K562 (cell line): Measurements from ENCODE around the gene DSEL. TPM values are rescaled to one million over a fixed set of nuclear protein-coding genes. Genes with fewer than 3 reads are reported as not detected.

Source experiments
- ATAC-seq: fragments of 200-7000 bp; cut with Tn5 transposase; 3 replicates; pipeline ENCODE4 v1.9.1; 2020; ENCODE audit warnings: moderate library complexity
- BruUV-seq: library from RNA; stranded (reverse); fragments of 400-500 nt; replicated peaks from 2 replicates; lab custom pipeline; 2021; lab: Mats Ljungman, UMichigan
- CTCF ChIA-PET: fragments of 300-600 bp; formaldehyde crosslinking; extraction: SDS; loops from one replicate; lab custom pipeline; 2021; ENCODE audit warnings: low intra/inter-chr PET ratio; lab: Yijun Ruan, JAX
- POLR2A ChIA-PET: fragments of 300-600, 350-650 bp; sonication (Branson Sonifier 250); formaldehyde crosslinking; extraction: SDS; loops from one replicate; lab custom pipeline; 2021; ENCODE audit warnings: antibody characterized with exemption, inconsistent platforms; lab: Yijun Ruan, JAX
- DNase-seq, 4 experiments: peaks; one replicate each; pipeline versions ENCODE4 v3.0.0 to v3.0.0-alpha.2; 2011 to 2018; ENCODE audit warnings: low spot score in 3 of 4, mixed read lengths in 3 of 4; ENCODE audit errors: extremely low read depth in 1 of 4
- FAIRE-seq: peaks from 2 replicates; lab custom pipeline; 2011; peaks lifted over from hg19 to GRCh38; lab: Jason Lieb, UNC
- H2AFZ ChIP-seq: 2 replicates; pipeline ENCODE4 v1.6.0; 2011; ENCODE audit warnings: low read depth, low read length, control low read depth, inconsistent platforms
- H3K27ac ChIP-seq: fragments of 200-600 bp; 3 replicates; pipeline ENCODE4 v1.8.0; 2011; ENCODE audit warnings: low read depth, mild to moderate bottlenecking, control low read depth, inconsistent platforms, low read length, moderate library complexity, mixed read lengths; ENCODE audit errors: extremely low read depth
- H3K27me3 ChIP-seq, 2 experiments: fragments of 300-600 bp in 1 of 2; 2 replicates in 1 of 2; 3 replicates in 1 of 2; pipeline versions ENCODE4 v1.6.0 to v1.8.0; 2011; ENCODE audit warnings: inconsistent platforms in 2 of 2, low read length in 2 of 2, mild to moderate bottlenecking in 1 of 2, mixed read lengths in 1 of 2, moderate library complexity in 1 of 2; ENCODE audit not compliant: control insufficient read depth in 2 of 2, insufficient read depth in 2 of 2
- H3K36me3 ChIP-seq: fragments of 300-600 bp; 3 replicates; pipeline ENCODE4 v1.8.0; 2011; ENCODE audit warnings: mild to moderate bottlenecking, low read length, inconsistent platforms; ENCODE audit not compliant: control insufficient read depth, insufficient read depth
- H3K4me1 ChIP-seq, 2 experiments: fragments of 200-600 bp in 1 of 2; replicated peaks in 1 of 2; 2 replicates in 1 of 2; 3 replicates in 1 of 2; pipeline versions ENCODE4 v1.5.1 to v1.8.0; 2011; ENCODE audit warnings: inconsistent platforms in 2 of 2, low read length in 2 of 2, mild to moderate bottlenecking in 1 of 2, mixed read lengths in 1 of 2, moderate library complexity in 1 of 2; ENCODE audit not compliant: control insufficient read depth in 2 of 2, insufficient read depth in 2 of 2
- H3K4me2 ChIP-seq: 2 replicates; pipeline ENCODE4 v1.6.1; 2011; ENCODE audit warnings: low read length, control low read depth, inconsistent platforms, mixed read lengths; ENCODE audit not compliant: insufficient read depth
- H3K4me3 ChIP-seq: fragments of 200-600 bp; sonication (generic), shearing (Covaris generic); 2 replicates; pipeline ENCODE4 v1.5.1; 2016; ENCODE audit warnings: control low read depth, inconsistent platforms
- H3K79me2 ChIP-seq: fragments of 200-600 bp; 3 replicates; pipeline ENCODE4 v1.8.0; 2011; ENCODE audit warnings: low read length, inconsistent platforms; ENCODE audit not compliant: control insufficient read depth, insufficient read depth
- H3K9ac ChIP-seq, 2 experiments: 2 replicates each; pipeline versions ENCODE4 v1.6.0 to v1.6.1; 2011; ENCODE audit warnings: low read depth in 2 of 2, low read length in 2 of 2, control low read depth in 1 of 2, inconsistent platforms in 1 of 2, mild to moderate bottlenecking in 1 of 2, mixed read lengths in 1 of 2; ENCODE audit not compliant: insufficient read depth in 1 of 2
- H3K9me1 ChIP-seq: one replicate; pipeline ENCODE4 v1.6.0; 2011; ENCODE audit warnings: inconsistent platforms, mild to moderate bottlenecking, low read length, moderate library complexity; ENCODE audit not compliant: control insufficient read depth, insufficient read depth
- H3K9me3 ChIP-seq: replicated peaks from 2 replicates; pipeline ENCODE4 v1.5.1; 2011; ENCODE audit warnings: low read depth, low read length, inconsistent platforms; ENCODE audit not compliant: control insufficient read depth, insufficient read depth
- H4K20me1 ChIP-seq: replicated peaks from 2 replicates; pipeline ENCODE4 v1.6.1; 2011; ENCODE audit warnings: low read length, inconsistent platforms, mixed read lengths; ENCODE audit not compliant: control insufficient read depth, insufficient read depth
- BCLAF1 ChIP-seq, 2 experiments: fragments of 450-650 bp in 1 of 2; IDR thresholded peaks; 2 replicates each; pipeline ENCODE4 v1.6.1; 2011 to 2017; ENCODE audit warnings: low read depth in 2 of 2, antibody characterized with exemption in 1 of 2, borderline replicate concordance in 1 of 2, low read length in 1 of 2, mild to moderate bottlenecking in 1 of 2, mixed read lengths in 1 of 2; ENCODE audit not compliant: control insufficient read depth in 1 of 2
- HDAC3 ChIP-seq: fragments of 450-650 bp; IDR thresholded peaks from 2 replicates; pipeline ENCODE4 v1.6.1; 2018; ENCODE audit warnings: borderline replicate concordance, mild to moderate bottlenecking, moderate library complexity; ENCODE audit not compliant: partially characterized antibody
- HINFP ChIP-seq: fragments of 450-650 bp; conservative IDR thresholded peaks from 2 replicates; pipeline ENCODE4 v1.6.1; 2016; ENCODE audit warnings: missing genetic modification characterization, low read depth, mild to moderate bottlenecking, control low read depth, missing compliant biosample characterization
- HOMEZ ChIP-seq: fragments of 250-450 bp; sonication (Bioruptor Pico); IDR thresholded peaks from 2 replicates; pipeline ENCODE4 v1.4.0; 2020; ENCODE audit warnings: mild to moderate bottlenecking, moderate library complexity
- ILK ChIP-seq: fragments of 450-650 bp; IDR thresholded peaks from 2 replicates; pipeline ENCODE4 v1.6.1; 2016; ENCODE audit warnings: missing genetic modification characterization, low read depth, mild to moderate bottlenecking, missing compliant biosample characterization, moderate library complexity, borderline replicate concordance
- ZC3H8 ChIP-seq: fragments of 450-650 bp; IDR thresholded peaks from 2 replicates; pipeline ENCODE4 v1.6.1; 2017
- ZNF699 ChIP-seq: fragments of 250-450 bp; sonication (Bioruptor Pico); IDR thresholded peaks from 2 replicates; pipeline ENCODE4 v1.8.0; 2021; ENCODE audit warnings: mild to moderate bottlenecking, moderate library complexity; ENCODE audit not compliant: insufficient replicate concordance
- ZSCAN32 ChIP-seq: fragments of 450-650 bp; formaldehyde crosslinking; IDR thresholded peaks from 2 replicates; pipeline ENCODE4 v1.4.0; 2020; ENCODE audit warnings: mild to moderate bottlenecking, moderate library complexity
- WGBS: fragments of 100-300 bp; shearing (Covaris generic); methylation state at CpG from one replicate; pipeline ENCODE4 v1.1.6; 2016; ENCODE audit warnings: low coverage, mixed read lengths; ENCODE audit not compliant: insufficient coverage; ENCODE audit errors: missing lambda C conversion rate; 5-methylcytosine and 5-hydroxymethylcytosine counted together
- in situ Hi-C: fragments of 300-500 bp; cut with MboI; formaldehyde crosslinking; loops from 4 replicates; pipeline ENCODE4 v1.15.0; 2018; ENCODE audit warnings: inconsistent platforms, mixed read lengths
- intact Hi-C: fragments of 100-400 bp; cut with micrococcal nuclease; formaldehyde crosslinking; loops from 2 replicates; pipeline ENCODE4 v1.14.2; 2022
- polyA plus RNA-seq, 8 experiments: library from polyadenylated mRNA; depleted of rRNA in 4 of 8; stranded (reverse) in 5 of 8; unstranded in 3 of 8; fragments of >200 nt; fragmentation: Nextera tagmentation in 2 of 8; fragmentation: Illumina TruSeq in 1 of 8; extraction: Ambion mirVana in 2 of 8; extraction: Trizol in 1 of 8; gene quantifications; 2 replicates each; pipeline versions ENCODE4 v1.2.1 to v1.2.3, GENCODE V29; 2011 to 2014; ENCODE audit warnings: inconsistent platforms in 1 of 8, missing spikeins in 1 of 8
- total RNA-seq, 7 experiments: library from RNA; depleted of rRNA in 6 of 7; stranded (reverse); fragments of >200 nt in 6 of 7; fragmentation: Illumina TruSeq in 2 of 7; extraction: Trizol in 2 of 7; gene quantifications; 2 replicates each; pipeline versions ENCODE4 v1.2.1 to v1.2.3, GENCODE V29; 2011 to 2021; ENCODE audit warnings: low replicate concordance in 1 of 7
- TF ChIP-seq, protein P1 (sequence below): sonication (generic); formaldehyde crosslinking; IDR thresholded peaks from 2 replicates; pipeline ENCODE4 v1.8.1; 2023; ENCODE audit warnings: mild to moderate bottlenecking, missing genetic modification reagents
- TF ChIP-seq, protein P2 (sequence below): fragments of 200-400 bp; formaldehyde crosslinking; IDR thresholded peaks from 2 replicates; pipeline ENCODE4 v1.6.1; 2017; ENCODE audit warnings: mild to moderate bottlenecking, low read depth, low read length, moderate library complexity

The DSEL gene
- total and polyA plus RNA-seq, 9 of the 15 experiments (the other 6 are each of a cell fraction or from before 2014, with no cell fraction given) = under 0.01 to 0.04 (median 0.01) TPM; not detected in 3

DNA sequence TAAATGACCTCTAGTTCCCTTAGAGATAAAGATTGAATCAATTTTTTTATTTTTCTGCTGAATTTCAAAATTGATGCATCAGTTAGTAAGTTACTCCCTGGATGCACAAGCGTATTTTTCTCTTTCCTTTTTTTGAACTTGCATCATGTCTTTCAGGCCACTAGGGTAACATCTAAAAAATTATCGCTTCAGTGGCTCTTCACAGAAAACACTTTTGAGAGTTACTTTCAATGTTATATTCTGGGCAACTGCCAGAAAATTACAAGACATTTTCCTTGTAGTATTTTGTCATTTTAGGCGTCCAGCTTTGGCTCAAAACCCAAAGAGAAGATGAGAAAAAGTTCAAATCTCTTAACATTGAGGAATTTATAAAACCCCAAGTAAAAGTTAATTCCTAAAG is 59.8 kb downstream of the DSEL start:
- 0% methylated on average over 3 of the region's 3 CpGs for WGBS
- intact Hi-C loops (no loop called here), in situ Hi-C loops (no loop called here)
- Histone ChIP-seq H4K20me1 (no peaks in the 10 kb centered on the region), H2AFZ (no peak overlapping the region), H3K36me3 (no peaks in the 10 kb centered on the region), H3K4me1 (no peaks in the 10 kb centered on the region), H3K9me1 (no peaks in the 10 kb centered on the region), H3K9me3 (no peaks in the 10 kb centered on the region), H3K4me2 (no peak overlapping the region), H3K4me3 (no peak overlapping the region), H3K9ac (no peak overlapping the region), H3K27me3 (no peaks in the 10 kb centered on the region), H3K27ac (no peak overlapping the region), H3K79me2 (no peaks in the 10 kb centered on the region)
- no TSS peak for BruUV-seq
- FAIRE-seq = no peak
- ATAC-seq = no peak
- ChIA-PET POLR2A (no interaction called here), CTCF (no interaction called here)
- no peak for DNase-seq
- TF ChIP-seq, protein P1, sequence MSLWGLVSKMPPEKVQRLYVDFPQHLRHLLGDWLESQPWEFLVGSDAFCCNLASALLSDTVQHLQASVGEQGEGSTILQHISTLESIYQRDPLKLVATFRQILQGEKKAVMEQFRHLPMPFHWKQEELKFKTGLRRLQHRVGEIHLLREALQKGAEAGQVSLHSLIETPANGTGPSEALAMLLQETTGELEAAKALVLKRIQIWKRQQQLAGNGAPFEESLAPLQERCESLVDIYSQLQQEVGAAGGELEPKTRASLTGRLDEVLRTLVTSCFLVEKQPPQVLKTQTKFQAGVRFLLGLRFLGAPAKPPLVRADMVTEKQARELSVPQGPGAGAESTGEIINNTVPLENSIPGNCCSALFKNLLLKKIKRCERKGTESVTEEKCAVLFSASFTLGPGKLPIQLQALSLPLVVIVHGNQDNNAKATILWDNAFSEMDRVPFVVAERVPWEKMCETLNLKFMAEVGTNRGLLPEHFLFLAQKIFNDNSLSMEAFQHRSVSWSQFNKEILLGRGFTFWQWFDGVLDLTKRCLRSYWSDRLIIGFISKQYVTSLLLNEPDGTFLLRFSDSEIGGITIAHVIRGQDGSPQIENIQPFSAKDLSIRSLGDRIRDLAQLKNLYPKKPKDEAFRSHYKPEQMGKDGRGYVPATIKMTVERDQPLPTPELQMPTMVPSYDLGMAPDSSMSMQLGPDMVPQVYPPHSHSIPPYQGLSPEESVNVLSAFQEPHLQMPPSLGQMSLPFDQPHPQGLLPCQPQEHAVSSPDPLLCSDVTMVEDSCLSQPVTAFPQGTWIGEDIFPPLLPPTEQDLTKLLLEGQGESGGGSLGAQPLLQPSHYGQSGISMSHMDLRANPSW = no peak
- TF ChIP-seq HOMEZ (CRISPR knock-in tag) (no peak), ZNF699 (no peak), HINFP (no peak), ILK (tag) (no peak), ZC3H8 (no peak), HDAC3 (no peak), ZSCAN32 (no peak), BCLAF1 (IDR thresholded peaks at IDR 0.05; ENCODE audit: borderline replicate concordance in 1 of 2, control insufficient read depth in 1 of 2, low read depth in 2 of 2, low read length in 1 of 2) (no peak)
- TF ChIP-seq, protein P2, sequence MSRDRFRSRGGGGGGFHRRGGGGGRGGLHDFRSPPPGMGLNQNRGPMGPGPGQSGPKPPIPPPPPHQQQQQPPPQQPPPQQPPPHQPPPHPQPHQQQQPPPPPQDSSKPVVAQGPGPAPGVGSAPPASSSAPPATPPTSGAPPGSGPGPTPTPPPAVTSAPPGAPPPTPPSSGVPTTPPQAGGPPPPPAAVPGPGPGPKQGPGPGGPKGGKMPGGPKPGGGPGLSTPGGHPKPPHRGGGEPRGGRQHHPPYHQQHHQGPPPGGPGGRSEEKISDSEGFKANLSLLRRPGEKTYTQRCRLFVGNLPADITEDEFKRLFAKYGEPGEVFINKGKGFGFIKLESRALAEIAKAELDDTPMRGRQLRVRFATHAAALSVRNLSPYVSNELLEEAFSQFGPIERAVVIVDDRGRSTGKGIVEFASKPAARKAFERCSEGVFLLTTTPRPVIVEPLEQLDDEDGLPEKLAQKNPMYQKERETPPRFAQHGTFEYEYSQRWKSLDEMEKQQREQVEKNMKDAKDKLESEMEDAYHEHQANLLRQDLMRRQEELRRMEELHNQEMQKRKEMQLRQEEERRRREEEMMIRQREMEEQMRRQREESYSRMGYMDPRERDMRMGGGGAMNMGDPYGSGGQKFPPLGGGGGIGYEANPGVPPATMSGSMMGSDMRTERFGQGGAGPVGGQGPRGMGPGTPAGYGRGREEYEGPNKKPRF = no peak
